Activated CD8-positive, alpha-beta T cell treated with anti-CD3 and anti-CD28 coated beads for 36 hours (primary cell): Measurements from ENCODE around the gene TXNRD2. TPM values are rescaled to one million over a fixed set of nuclear protein-coding genes. Genes with fewer than 3 reads are reported as not detected.

Source experiments
- ATAC-seq: fragments of 200-7000 bp; cut with Tn5 transposase; one replicate; pipeline ENCODE4 v1.10.0; 2021; ENCODE audit warnings: mild to moderate bottlenecking, moderate library complexity
- CTCF ChIA-PET: fragments of 350-600 bp; sonication (Branson Sonifier 250); formaldehyde crosslinking; loops from one replicate; lab custom pipeline; 2021; ENCODE audit warnings: antibody characterized with exemption; lab: Charles Lee
- POLR2A ChIA-PET: fragments of 350-600 bp; sonication (Branson Sonifier 250); formaldehyde crosslinking; loops from one replicate; lab custom pipeline; 2021; ENCODE audit warnings: antibody characterized with exemption; lab: Charles Lee
- DNase-seq: peaks from one replicate; pipeline ENCODE4 v3.0.0-alpha.2; 2020
- H3K27ac Mint-ChIP-seq: one replicate; pipeline ENCODE4 v1.8.0; 2021; ENCODE audit warnings: mild to moderate bottlenecking, mixed read lengths
- H3K27me3 Mint-ChIP-seq: one replicate; pipeline ENCODE4 v1.8.0; 2021; ENCODE audit warnings: mixed read lengths
- H3K36me3 Mint-ChIP-seq: one replicate; pipeline ENCODE4 v1.8.0; 2021; ENCODE audit warnings: low read depth, mixed read lengths
- H3K4me1 Mint-ChIP-seq: one replicate; pipeline ENCODE4 v1.8.0; 2021; ENCODE audit warnings: low read depth, mixed read lengths
- H3K4me3 Mint-ChIP-seq: one replicate; pipeline ENCODE4 v1.8.0; 2021; ENCODE audit warnings: mild to moderate bottlenecking, moderate library complexity, mixed read lengths
- H3K9me3 Mint-ChIP-seq: one replicate; pipeline ENCODE4 v1.8.0; 2021; ENCODE audit warnings: mixed read lengths
- intact Hi-C: fragments of 100-400 bp; cut with micrococcal nuclease; formaldehyde crosslinking; loops from one replicate; pipeline ENCODE4 v1.10.0; 2022
- total RNA-seq, 2 experiments: library from RNA; stranded (reverse); gene quantifications; one replicate each; pipeline ENCODE4 v1.2.3, GENCODE V29; 2021
- TF ChIP-seq, protein P1 (sequence below): fragments of 200-600 bp; IDR thresholded peaks from one replicate; pipeline ENCODE4 v1.8.0; 2022; ENCODE audit warnings: antibody characterized with exemption, mild to moderate bottlenecking

TXNRD2 gene
- total RNA-seq, 2 experiments from 2014 or later, result 18.0 to 18.5 TPM

DNA sequence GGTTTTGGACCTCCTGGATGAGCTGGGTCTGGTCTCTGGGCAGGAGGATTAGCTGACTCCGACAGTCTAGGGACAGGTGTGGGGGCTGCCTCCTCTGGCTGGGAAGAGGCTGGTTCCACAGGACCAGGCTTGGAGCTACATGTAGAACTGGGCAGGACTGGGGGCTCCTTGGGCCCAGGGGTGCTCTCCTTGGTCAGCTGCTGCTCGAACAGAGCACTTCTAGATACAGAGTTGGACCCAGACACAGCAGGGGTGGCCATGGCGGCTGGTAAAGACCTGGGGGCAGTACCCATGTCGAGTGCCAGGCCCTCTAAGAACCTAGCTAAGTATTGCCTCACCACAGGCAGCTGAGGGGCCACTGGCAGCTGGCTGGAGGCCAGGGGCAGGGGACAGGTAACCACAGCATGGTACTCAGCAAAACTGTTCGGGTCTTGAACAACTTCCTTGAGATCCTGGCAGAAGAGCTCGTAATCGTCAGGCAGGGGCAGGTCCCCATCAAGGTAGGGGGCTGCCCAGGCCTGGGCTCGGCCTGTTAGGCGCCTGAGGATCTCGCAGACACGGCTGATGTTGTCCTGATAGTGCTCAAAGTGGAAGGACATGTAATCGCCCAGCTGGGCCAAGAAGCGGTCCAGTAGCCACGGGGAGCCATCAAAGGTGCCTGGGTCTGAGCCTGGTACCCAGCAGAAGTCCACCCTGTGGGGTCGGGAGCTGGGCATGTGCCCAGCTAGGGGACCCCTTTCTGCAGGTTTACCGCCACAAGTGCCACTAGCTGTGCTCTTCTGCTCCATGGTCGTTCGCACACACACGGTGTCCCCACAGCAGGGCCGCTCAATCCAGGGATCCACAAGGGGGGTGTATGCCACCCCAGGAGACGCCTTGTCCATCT lies 90.1 kb downstream of the TXNRD2 start:
- Mint-ChIP-seq H3K4me1 (peaks cover 56% of the 10 kb centered on the region), H3K9me3 (no peaks in the 10 kb centered on the region), H3K27ac (peak overlapping the region; percentile 36), H3K4me3 (peak overlapping the region; percentile 96), H3K27me3 (no peaks in the 10 kb centered on the region), H3K36me3 (peaks cover 55% of the 10 kb centered on the region)
- intact Hi-C loops, result no loop called here
- ATAC-seq (no peak), DNase-seq (no peak)
- ChIA-PET POLR2A (interaction anchor here (0.6 to 1.8 kb wide), 4 partner anchors 35 to 301 kb away, joined by 3 to 5 read pairs (median 3); no protein-coding TSS in a partner anchor), CTCF (interaction anchor here (0.8 to 1.5 kb wide), 4 partner anchors 39 to 128 kb away, joined by 3 to 7 read pairs (median 4); partner anchors contain the start of gene GP1BB)
- TF ChIP-seq, protein P1, sequence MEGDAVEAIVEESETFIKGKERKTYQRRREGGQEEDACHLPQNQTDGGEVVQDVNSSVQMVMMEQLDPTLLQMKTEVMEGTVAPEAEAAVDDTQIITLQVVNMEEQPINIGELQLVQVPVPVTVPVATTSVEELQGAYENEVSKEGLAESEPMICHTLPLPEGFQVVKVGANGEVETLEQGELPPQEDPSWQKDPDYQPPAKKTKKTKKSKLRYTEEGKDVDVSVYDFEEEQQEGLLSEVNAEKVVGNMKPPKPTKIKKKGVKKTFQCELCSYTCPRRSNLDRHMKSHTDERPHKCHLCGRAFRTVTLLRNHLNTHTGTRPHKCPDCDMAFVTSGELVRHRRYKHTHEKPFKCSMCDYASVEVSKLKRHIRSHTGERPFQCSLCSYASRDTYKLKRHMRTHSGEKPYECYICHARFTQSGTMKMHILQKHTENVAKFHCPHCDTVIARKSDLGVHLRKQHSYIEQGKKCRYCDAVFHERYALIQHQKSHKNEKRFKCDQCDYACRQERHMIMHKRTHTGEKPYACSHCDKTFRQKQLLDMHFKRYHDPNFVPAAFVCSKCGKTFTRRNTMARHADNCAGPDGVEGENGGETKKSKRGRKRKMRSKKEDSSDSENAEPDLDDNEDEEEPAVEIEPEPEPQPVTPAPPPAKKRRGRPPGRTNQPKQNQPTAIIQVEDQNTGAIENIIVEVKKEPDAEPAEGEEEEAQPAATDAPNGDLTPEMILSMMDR, result no peak

DNA sequence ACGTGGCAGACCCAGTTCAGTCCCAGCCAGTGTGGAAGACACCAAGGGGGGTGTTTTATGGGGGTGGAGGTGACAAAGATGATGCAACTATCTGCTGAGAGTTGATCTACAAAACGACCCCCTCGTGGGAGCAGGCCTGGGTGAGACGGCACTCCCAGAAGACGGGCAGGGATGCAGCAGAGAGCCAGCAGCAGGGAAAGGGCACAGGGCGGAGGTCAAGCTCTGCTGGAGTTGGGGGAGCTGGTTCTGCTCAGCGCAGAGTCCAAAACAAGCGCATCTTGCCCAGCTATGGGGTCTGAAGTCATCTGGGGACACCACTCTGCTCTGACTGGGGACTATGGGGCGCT lies 90.9 kb downstream of the TXNRD2 start:
- Mint-ChIP-seq H3K36me3 (peaks cover 54% of the 10 kb centered on the region), H3K4me3 (no peak overlapping the region), H3K4me1 (peaks cover 56% of the 10 kb centered on the region), H3K27me3 (no peaks in the 10 kb centered on the region), H3K9me3 (no peaks in the 10 kb centered on the region), H3K27ac (peak overlapping the region; percentile 87)
- TF ChIP-seq, protein P1, result no peak
- DNase-seq, result no peak
- ChIA-PET POLR2A (interaction anchor here (0.6 to 1.8 kb wide), 2 partner anchors 36 to 300 kb away, joined by 3 to 5 read pairs; no protein-coding TSS in a partner anchor), CTCF (interaction anchor here (1.5 kb wide), 2 partner anchors 60 to 127 kb away, joined by 3 to 6 read pairs; partner anchors contain the start of gene GP1BB)
- intact Hi-C loops, result no loop called here
- no peak for ATAC-seq

DNA sequence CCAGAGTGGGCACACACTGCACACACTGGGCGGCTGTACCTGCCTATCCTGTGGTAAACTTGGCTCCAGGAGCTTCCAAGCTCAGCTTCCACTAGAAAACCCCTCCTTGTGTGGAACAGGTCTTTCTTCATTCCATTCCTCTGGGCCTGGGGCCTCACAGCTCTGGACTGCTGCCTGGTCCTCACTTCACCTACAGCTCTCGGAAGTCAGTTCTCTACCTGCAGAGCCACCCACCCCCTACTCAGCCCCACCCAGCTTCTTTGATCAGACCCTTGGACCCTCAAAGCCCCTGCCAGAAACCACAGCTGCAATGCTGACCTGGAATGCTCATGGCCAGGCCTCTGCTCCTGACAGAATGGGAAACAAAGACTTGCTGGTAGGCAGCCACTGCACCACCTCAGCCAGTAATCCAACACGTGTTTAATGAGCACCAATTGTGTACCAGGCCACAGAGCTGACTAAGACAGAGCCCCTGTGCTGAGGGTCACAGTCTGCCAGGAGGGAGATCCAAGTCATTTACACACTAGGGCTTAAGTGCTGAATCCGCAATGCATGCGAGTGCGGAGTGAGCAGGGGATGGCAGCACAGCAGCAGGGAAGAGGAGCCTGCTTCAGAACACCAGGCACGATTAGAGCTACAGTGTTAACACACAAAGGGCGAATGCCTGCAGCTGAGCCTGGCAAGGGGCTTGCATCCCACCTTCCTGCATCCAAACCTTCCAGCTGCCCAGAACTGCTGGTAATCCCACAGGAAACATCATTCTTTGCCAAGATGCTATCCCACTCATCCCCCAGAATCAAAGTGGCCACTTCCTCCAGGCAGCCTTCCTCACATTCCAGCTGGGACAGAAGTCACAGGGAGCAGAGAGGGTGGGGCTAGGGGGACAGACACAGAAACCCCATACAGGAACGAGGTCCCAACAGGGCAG lies 91.5 kb downstream of the TXNRD2 start:
- intact Hi-C loops, result no loop called here
- Mint-ChIP-seq H3K36me3 (peaks cover 49% of the 10 kb centered on the region), H3K4me1 (peaks cover 62% of the 10 kb centered on the region), H3K27ac (peak overlapping the region; percentile 87), H3K27me3 (no peaks in the 10 kb centered on the region), H3K9me3 (no peaks in the 10 kb centered on the region), H3K4me3 (no peak overlapping the region)
- ChIA-PET CTCF (interaction anchor here (0.6 to 1.5 kb wide), 3 partner anchors 60 to 465 kb away, joined by 3 to 6 read pairs (median 3); partner anchors contain the start of gene GP1BB), POLR2A (interaction anchor here (1.8 kb wide), 1 partner anchor 37 kb away, joined by 5 read pairs; no protein-coding TSS in a partner anchor)
- DNase-seq (no peak), ATAC-seq (no peak)
- TF ChIP-seq, protein P1, result no peak

DNA sequence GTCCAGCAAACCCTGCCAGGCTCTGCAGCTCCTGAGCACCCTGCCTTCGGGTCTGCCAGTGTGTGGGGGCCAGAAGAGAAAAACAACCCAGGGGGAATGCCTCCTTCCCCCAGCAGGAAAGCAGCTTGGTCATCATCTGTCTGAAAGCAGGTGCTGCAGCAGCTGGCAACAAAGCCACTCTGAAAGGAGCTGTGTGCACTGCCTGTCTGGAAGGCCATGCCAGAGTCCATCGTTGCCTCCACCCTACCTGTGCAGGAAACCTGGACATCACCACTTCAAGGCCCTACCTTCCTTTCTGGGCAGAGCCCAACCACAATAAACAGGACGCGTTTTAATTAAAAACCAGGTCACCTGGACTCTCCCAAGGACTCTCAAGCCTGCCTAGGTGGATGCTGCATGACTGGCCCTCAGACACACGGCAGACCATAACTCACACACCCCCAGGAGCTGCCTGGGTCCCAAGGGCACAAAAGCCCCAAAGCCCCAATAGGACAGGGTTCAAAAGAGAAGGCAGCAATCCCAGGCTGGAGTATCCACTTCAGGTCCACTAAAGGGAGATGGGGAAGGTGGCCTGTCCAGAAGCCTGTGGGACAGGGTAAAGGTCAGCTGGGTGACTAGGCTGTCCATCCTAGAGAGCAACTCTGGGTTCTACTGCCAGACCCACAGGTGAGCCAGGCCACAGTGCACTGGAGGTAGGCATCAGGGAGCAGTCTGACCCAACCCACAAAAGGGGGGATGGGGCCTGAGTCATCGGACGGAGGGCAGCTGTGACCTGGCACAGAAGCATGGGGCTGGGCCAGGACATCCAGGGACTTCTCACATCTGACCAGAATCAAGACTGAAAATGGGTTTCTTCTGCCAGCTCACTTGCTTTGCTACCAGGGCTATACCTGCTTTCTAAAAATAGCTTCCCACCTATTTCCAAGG lies 93.1 kb downstream of the TXNRD2 start:
- no peak for DNase-seq
- H3K27ac Mint-ChIP-seq, result no peak overlapping the region
- H3K4me3 Mint-ChIP-seq, result no peak overlapping the region
- ATAC-seq, result no peak
- ChIA-PET CTCF (no interaction called here), POLR2A (interaction anchor here (0.6 to 1.4 kb wide), 2 partner anchors 53 to 86 kb away, joined by 3 to 4 read pairs; no protein-coding TSS in a partner anchor)
- H3K36me3 Mint-ChIP-seq, result peaks cover 46% of the 10 kb centered on the region
- no peaks in the 10 kb centered on the region for H3K9me3 Mint-ChIP-seq
- peaks cover 68% of the 10 kb centered on the region for H3K4me1 Mint-ChIP-seq
- TF ChIP-seq, protein P1, result no peak
- no peaks in the 10 kb centered on the region for H3K27me3 Mint-ChIP-seq
- intact Hi-C loops, result no loop called here
